BE2C (cell line): ENCODE results near the gene ZNF283.
"Not testable (repeated sequence)": the region's sequence is repeated elsewhere in the genome, so short reads cannot be mapped to it uniquely, and the experiment has no call there.

ENCODE experiments used
- DNase-seq: peaks from one replicate; pipeline ENCODE4 v3.0.0-alpha.2; 2020
- H3K27me3 ChIP-seq: fragments of 250-450 bp; sonication (Bioruptor Pico); 2 replicates; pipeline ENCODE4 v1.5.1; 2020; ENCODE audit warnings: mild to moderate bottlenecking
- H3K36me3 ChIP-seq: fragments of 250-450 bp; sonication (Bioruptor Pico); 2 replicates; pipeline ENCODE4 v1.5.1; 2020; ENCODE audit warnings: mild to moderate bottlenecking
- H3K4me1 ChIP-seq: fragments of 250-450 bp; sonication (Bioruptor Pico); 2 replicates; pipeline ENCODE4 v1.5.1; 2020
- H3K4me3 ChIP-seq: 2 replicates; pipeline ENCODE4 v1.5.1; 2011; ENCODE audit warnings: low read depth, low read length
- H3K9me3 ChIP-seq: fragments of 250-450 bp; sonication (Bioruptor Pico); 2 replicates; pipeline ENCODE4 v1.5.1; 2020
- TF ChIP-seq, protein P1 (sequence below): IDR thresholded peaks from 2 replicates; pipeline ENCODE4 v1.5.1; 2012; ENCODE audit warnings: mild to moderate bottlenecking, low read depth, low read length

Gene ZNF283

DNA sequence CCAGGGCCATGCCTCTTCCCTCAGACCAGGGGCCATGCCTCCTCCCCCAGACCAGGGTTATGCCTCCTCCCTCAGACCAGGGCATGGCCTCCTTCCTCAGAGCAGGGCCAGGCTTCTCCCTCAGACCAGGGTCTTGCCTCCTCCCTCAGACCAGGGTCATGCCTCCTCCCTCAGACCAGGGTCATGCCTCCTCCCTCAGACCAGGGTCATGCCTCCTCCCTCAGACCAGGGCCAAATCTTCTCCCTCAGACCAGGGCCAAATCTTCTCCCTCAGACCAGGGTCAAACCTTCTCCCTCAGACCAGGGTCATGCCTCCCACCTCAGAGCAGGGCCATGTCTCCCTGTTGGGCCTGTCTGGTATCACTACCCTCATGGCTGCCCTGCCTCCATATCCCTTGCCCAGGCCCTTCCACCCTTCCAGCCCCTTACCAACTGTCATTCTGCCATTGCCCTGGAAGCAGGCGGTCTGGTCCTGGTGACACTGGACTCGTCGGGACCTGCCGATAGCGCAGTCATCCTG, 29.0 kb upstream of the ZNF283 start:
- Histone ChIP-seq H3K4me1 (no peaks in the 10 kb centered on the region), H3K9me3 (no peaks in the 10 kb centered on the region; the same call in 1 of the 2 replicates), H3K27me3 (0 out of 2 replicates have a peak, but pooled peaks cover 5% of the 10 kb centered on the region), H3K36me3 (no peaks in the 10 kb centered on the region), H3K4me3 (peak overlapping the region; percentile 23)
- DNase-seq, result no peak
- TF ChIP-seq, protein P1, sequence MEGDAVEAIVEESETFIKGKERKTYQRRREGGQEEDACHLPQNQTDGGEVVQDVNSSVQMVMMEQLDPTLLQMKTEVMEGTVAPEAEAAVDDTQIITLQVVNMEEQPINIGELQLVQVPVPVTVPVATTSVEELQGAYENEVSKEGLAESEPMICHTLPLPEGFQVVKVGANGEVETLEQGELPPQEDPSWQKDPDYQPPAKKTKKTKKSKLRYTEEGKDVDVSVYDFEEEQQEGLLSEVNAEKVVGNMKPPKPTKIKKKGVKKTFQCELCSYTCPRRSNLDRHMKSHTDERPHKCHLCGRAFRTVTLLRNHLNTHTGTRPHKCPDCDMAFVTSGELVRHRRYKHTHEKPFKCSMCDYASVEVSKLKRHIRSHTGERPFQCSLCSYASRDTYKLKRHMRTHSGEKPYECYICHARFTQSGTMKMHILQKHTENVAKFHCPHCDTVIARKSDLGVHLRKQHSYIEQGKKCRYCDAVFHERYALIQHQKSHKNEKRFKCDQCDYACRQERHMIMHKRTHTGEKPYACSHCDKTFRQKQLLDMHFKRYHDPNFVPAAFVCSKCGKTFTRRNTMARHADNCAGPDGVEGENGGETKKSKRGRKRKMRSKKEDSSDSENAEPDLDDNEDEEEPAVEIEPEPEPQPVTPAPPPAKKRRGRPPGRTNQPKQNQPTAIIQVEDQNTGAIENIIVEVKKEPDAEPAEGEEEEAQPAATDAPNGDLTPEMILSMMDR, result no peak

- no peak for DNase-seq
- TF ChIP-seq, protein P1, result no peak
- peak overlapping the region; percentile 23 for H3K4me3 ChIP-seq
Observed at GRCh38 chr19:43798546-43799409, 28.3 kb upstream of the ZNF283 start.

DNA sequence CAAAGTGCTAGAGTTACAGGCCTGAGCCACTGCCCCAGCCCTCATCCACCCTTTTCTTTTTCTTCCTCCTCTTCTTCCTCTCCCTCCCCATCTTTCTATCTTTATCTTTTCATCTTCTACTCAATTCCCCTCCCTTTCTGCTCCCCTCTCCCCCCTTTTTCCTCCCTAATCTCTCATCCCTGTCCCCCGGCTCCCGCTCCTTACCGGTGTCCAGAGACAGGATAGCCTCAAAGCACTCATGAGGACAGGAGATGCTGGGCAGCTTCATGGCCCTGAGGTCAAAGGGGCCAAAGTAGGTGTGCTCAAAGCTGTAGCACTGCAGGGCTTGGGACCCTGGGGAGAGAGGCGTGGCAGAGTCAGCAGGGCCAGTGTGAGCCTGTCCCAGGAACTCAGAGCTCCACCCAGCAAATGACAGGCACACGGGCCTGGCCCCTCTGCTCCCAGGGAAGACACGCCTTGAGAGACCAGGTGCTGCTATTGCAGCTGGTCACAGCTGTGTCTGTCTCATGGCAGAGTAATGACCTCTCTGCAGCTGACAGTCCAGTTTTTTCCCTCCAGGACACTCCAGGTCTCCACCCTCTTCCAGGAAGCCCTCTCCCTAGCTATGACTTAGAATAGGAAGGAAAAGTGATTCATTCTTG, 27.5 kb upstream of the ZNF283 start:
- Histone ChIP-seq H3K4me1 (no peaks in the 10 kb centered on the region), H3K36me3 (no peaks in the 10 kb centered on the region), H3K4me3 (no peak overlapping the region), H3K27me3 (no peaks in the 10 kb centered on the region), H3K9me3 (no peaks in the 10 kb centered on the region; the same call in 1 of the 2 replicates)
- TF ChIP-seq, protein P1, result no peak
- DNase-seq, result no peak

More at GRCh38 chr19:43798546-43799409, 28.3 kb upstream of the ZNF283 start:
- Histone ChIP-seq H3K27me3 (no peaks in the 10 kb centered on the region), H3K4me1 (no peaks in the 10 kb centered on the region), H3K9me3 (no peaks in the 10 kb centered on the region; the same call in 1 of the 2 replicates), H3K36me3 (no peaks in the 10 kb centered on the region)

- Histone ChIP-seq H3K27me3 (no peaks in the 10 kb centered on the region), H3K4me3 (no peak within 1 kb of the TSS), H3K9me3 (no peaks in the 10 kb centered on the region), H3K4me1 (no peaks in the 10 kb centered on the region), H3K36me3 (no peaks in the 10 kb centered on the region)
- DNase-seq, result no peak
- TF ChIP-seq, protein P1, result no peak
Observed at GRCh38 chr19:43802216-43802951, 24.7 kb upstream of the ZNF283 start, which contains the start of gene LYPD5. TSS of gene LYPD5 (minus strand) at chr19:43802447. CDS start at chr19:43802380, 67 bp downstream.

GRCh38 chr19:43804432-43804831, 22.7 kb upstream of the ZNF283 start:
- TF ChIP-seq, protein P1, result no peak
- no peak overlapping the region for H3K4me3 ChIP-seq
- no peaks in the 10 kb centered on the region for H3K4me1 ChIP-seq
- no peaks in the 10 kb centered on the region for H3K36me3 ChIP-seq
- no peaks in the 10 kb centered on the region for H3K27me3 ChIP-seq
- H3K9me3 ChIP-seq, result no peaks in the 10 kb centered on the region
- no peak for DNase-seq

- not testable (repeated sequence) for H3K27me3 ChIP-seq, H3K9me3 ChIP-seq, H3K4me1 ChIP-seq, H3K36me3 ChIP-seq, H3K4me3 ChIP-seq, DNase-seq
Observed at GRCh38 chr19:43806401-43806800, 20.7 kb upstream of the ZNF283 start.
